ENCODE results near the gene MCU.
"Not testable (repeated sequence)": the region's sequence is repeated elsewhere in the genome, so short reads cannot be mapped to it uniquely, and the experiment has no call there.

The MCU gene

GRCh38 chr10:72673280-72673679 lies 18.7 kb upstream of the MCU start:
- Mint-ChIP-seq H3K4me3 (no peak overlapping the region), H3K4me1 (no peaks in the 10 kb centered on the region), H3K9me3 (no peaks in the 10 kb centered on the region), H3K27me3 (peaks cover 1% of the 10 kb centered on the region), H3K27ac (no peak overlapping the region), H3K36me3 (no peaks in the 10 kb centered on the region)

- not testable (repeated sequence) for H3K27ac Mint-ChIP-seq, H3K4me1 Mint-ChIP-seq, H3K9me3 Mint-ChIP-seq, H3K27me3 Mint-ChIP-seq, H3K4me3 Mint-ChIP-seq, H3K36me3 Mint-ChIP-seq
Measured at GRCh38 chr10:72674174-72674573, 17.8 kb upstream of the MCU start.

GRCh38 chr10:72679838-72680241 lies 12.1 kb upstream of the MCU start:
- Mint-ChIP-seq H3K4me3 (no peak overlapping the region), H3K27me3 (peaks cover 1% of the 10 kb centered on the region), H3K9me3 (no peaks in the 10 kb centered on the region), H3K4me1 (no peaks in the 10 kb centered on the region), H3K27ac (no peak overlapping the region), H3K36me3 (no peaks in the 10 kb centered on the region)

DNA sequence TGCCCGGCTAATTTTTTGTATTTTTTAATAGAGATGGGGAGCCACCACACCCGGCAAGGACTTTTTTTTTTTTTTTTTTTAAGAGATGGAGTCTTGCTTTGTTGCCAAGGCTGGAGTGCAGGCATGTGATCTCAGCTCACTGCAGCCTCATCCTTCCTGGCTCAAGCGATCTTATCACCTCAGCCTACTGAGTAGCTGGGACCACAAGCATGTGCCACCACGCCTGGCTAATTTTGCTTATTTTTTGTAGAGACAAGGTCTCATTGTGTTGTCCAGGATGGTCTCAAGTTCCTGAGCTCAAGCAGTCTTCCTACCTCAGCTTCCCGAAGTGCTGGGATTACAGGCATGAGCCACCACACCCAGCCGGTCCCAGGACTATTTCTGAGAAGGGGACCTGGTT lies 9.3 kb upstream of the MCU start:
- Mint-ChIP-seq H3K27me3 (no peaks in the 10 kb centered on the region), H3K4me3 (no peak overlapping the region), H3K9me3 (no peaks in the 10 kb centered on the region), H3K27ac (no peak overlapping the region), H3K36me3 (no peaks in the 10 kb centered on the region), H3K4me1 (no peaks in the 10 kb centered on the region)

DNA sequence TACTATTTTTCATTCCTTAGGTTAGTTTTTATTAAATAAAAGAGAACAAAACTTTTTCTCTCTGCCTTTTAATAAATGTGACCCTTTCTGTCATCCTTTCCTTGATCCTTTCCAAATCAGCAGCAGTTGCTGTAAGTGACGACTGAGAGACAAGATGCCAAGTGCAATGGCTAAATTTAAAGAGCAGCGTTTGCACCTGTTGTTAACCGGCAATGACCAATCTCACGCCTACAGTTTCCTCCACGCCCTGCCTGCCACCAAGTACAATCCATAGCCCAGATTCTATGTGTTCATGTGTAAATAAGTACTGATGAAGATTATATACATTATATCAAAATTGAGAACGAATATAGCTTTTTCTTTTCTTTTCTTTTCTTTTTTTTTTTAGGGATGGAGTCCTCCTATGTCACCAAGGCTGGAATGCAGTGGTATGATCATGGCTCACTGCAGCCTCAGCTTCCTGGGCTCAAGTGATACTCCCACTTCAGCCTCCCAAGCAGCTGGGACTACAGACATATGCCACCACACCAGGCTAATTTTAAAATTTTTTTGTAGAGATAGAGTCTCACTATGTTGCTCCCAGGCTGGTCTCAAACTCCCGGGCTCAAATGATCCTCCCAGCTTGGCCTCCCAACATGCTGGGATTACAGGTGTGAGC lies 6.5 kb upstream of the MCU start:
- no peaks in the 10 kb centered on the region for H3K36me3 Mint-ChIP-seq

DNA sequence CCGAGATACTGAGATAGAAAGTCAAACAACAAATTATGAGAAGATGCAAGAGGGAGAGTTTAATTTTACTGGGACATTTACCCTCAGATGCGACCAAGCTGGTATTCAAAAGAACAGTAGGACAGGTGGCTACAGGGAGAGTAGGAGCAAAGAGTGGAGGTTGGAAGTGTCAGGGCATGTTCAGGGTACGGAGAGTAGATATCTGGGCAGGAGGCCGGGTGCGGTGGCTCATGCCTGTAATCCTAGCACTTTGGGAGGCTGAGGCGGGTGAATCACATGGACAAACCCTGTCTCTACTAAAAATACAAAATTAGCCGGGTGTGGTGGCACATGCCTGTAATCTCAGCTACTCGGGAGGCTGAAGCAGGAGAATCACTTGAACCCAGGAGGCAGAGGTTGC lies 5.5 kb upstream of the MCU start:
- not testable (repeated sequence) for H3K27ac Mint-ChIP-seq, H3K36me3 Mint-ChIP-seq, H3K4me3 Mint-ChIP-seq, H3K4me1 Mint-ChIP-seq, H3K9me3 Mint-ChIP-seq, H3K27me3 Mint-ChIP-seq

More for the DNA sequence above, 6.5 kb upstream of the MCU start:
- H3K4me3 Mint-ChIP-seq: no peak overlapping the region
- no peak overlapping the region for H3K27ac Mint-ChIP-seq
- H3K9me3 Mint-ChIP-seq: no peaks in the 10 kb centered on the region
- no peaks in the 10 kb centered on the region for H3K27me3 Mint-ChIP-seq
- H3K4me1 Mint-ChIP-seq: no peaks in the 10 kb centered on the region

GRCh38 chr10:72687035-72687434 lies 4.9 kb upstream of the MCU start:
- Mint-ChIP-seq H3K9me3 (no peaks in the 10 kb centered on the region), H3K4me3 (no peak overlapping the region), H3K27ac (no peak overlapping the region), H3K27me3 (no peaks in the 10 kb centered on the region), H3K4me1 (peaks cover 7% of the 10 kb centered on the region), H3K36me3 (no peaks in the 10 kb centered on the region)

DNA sequence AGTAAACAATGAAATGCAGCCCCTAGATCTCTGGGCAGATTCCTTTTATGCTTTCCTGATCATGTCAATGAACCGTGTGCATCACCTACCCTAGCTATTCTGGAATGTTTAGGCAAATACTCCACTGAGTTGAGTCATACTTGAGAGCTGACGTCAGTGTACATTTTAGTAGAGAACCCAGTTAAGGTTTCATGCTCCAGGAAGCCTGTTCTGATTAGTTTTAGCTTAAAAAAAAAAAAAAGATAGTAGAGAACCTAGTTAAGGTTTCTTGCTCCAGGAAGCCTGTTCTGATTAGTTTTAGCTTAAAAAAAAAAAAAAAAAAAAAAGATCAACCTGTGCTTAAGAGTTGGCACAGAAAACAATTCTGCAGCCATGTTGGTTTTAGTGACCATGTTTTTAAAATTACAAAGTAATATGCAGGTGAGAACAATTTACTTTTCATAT lies 3.7 kb upstream of the MCU start:
- Mint-ChIP-seq H3K27ac (no peak overlapping the region), H3K9me3 (no peaks in the 10 kb centered on the region), H3K4me3 (no peak overlapping the region), H3K36me3 (no peaks in the 10 kb centered on the region), H3K4me1 (peaks cover 13% of the 10 kb centered on the region), H3K27me3 (no peaks in the 10 kb centered on the region)

- no peak overlapping the region for H3K27ac Mint-ChIP-seq
- peaks cover 27% of the 10 kb centered on the region for H3K4me1 Mint-ChIP-seq
- no peak overlapping the region for H3K4me3 Mint-ChIP-seq
- H3K27me3 Mint-ChIP-seq: no peaks in the 10 kb centered on the region
- no peaks in the 10 kb centered on the region for H3K36me3 Mint-ChIP-seq
- no peaks in the 10 kb centered on the region for H3K9me3 Mint-ChIP-seq
Measured at GRCh38 chr10:72689660-72690059, 2.3 kb upstream of the MCU start.

DNA sequence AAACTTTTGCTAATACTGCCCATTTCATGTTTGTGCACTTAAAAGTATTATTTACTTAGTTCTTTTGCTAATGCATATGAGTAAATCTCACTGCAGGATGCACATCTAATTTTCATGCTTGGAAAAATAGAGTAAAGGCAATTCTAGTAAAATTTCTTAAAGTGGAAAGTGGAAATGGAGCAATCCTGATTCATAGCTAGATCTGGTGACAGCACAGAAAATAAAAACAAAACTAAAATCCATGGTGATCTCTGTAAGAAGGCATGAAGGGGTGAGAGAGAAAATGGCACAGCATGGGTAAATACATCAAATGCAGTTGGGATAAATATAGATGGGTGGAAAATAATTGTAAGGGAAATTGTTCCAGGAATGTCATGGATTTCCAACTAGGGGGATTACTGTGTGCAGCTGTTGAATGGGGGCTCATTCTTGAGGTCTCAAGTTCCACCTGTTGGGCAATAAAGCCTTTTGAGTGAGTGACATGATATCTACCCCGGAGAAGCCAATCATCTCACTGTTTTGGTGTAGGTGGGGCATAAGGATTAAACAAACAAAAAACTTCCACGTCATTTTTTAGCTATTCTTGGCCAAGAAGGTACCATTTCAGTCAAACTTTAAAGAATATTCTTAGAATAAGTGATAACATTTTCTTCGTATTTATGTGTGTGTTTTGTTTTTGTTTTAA lies 1.7 kb upstream of the MCU start:
- Mint-ChIP-seq H3K9me3 (no peaks in the 10 kb centered on the region), H3K4me1 (peaks cover 32% of the 10 kb centered on the region), H3K27ac (no peak overlapping the region), H3K36me3 (no peaks in the 10 kb centered on the region), H3K27me3 (no peaks in the 10 kb centered on the region), H3K4me3 (no peak overlapping the region)

GRCh38 chr10:72691470-72691862 lies 477 bp upstream of the MCU start:
- no peaks in the 10 kb centered on the region for H3K27me3 Mint-ChIP-seq
- H3K9me3 Mint-ChIP-seq: no peaks in the 10 kb centered on the region
- no peaks in the 10 kb centered on the region for H3K36me3 Mint-ChIP-seq
- H3K27ac Mint-ChIP-seq: peak overlapping the region; percentile 49
- peak overlapping the region; percentile 90 for H3K4me3 Mint-ChIP-seq
- H3K4me1 Mint-ChIP-seq: peaks cover 35% of the 10 kb centered on the region

GRCh38 chr10:72692744-72692993 lies 726 bp downstream of the MCU start:
- Mint-ChIP-seq H3K36me3 (no peaks in the 10 kb centered on the region), H3K9me3 (no peaks in the 10 kb centered on the region), H3K27ac (peak overlapping the region; percentile 71), H3K4me1 (peaks cover 39% of the 10 kb centered on the region), H3K4me3 (peak overlapping the region; percentile 92), H3K27me3 (no peaks in the 10 kb centered on the region)

GRCh38 chr10:72692994-72693781 lies 1.2 kb downstream of the MCU start:
- Mint-ChIP-seq H3K27ac (peak overlapping the region; percentile 71), H3K4me3 (peak overlapping the region; percentile 92), H3K36me3 (no peaks in the 10 kb centered on the region), H3K9me3 (no peaks in the 10 kb centered on the region), H3K4me1 (peaks cover 39% of the 10 kb centered on the region), H3K27me3 (no peaks in the 10 kb centered on the region)

DNA sequence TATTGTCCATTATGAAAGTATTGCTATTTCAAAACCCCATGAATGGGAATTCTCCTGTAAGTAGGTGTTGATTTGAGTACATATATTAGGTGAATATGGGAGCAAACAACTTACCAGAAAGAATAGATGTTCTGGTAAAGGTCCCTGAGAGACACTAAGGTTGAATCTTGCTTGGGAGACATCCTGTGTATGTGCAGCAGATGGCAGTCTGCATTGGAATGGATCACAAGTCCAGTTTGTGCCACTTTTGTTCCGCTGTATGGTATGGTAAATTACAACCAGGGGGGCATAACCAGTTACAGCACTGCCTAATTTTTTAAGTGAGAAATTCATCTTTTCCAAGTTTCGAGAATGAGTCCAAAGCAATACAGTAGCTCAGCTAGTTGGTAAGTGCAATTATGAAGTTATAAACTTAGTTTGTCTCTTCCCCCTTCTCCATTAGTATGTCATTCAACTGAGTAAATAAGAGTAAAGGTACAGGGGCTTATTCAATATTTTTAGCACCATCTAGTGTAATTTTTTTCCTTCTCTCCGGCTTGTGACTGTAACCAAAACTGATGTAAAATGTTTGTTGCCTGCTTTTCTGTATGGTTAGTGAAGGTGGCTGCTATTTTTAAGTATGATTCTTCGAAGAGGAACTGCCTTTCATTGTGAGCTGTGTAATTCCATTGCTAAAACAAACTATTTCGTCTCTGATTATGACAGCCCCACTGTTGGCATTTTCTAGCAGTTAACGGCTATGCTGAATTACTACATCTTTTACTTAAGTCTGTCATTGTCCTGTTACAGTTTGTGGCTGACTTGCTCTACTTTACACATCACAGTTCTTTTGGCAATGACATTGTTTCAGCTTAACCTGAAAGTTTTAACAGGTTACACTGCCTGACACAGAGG lies 2.8 kb downstream of the MCU start:
- no peaks in the 10 kb centered on the region for H3K36me3 Mint-ChIP-seq
- no peaks in the 10 kb centered on the region for H3K27me3 Mint-ChIP-seq
- peak overlapping the region; percentile 8 for H3K27ac Mint-ChIP-seq
- peak overlapping the region; percentile 49 for H3K4me3 Mint-ChIP-seq
- no peaks in the 10 kb centered on the region for H3K9me3 Mint-ChIP-seq
- peaks cover 39% of the 10 kb centered on the region for H3K4me1 Mint-ChIP-seq

GRCh38 chr10:72695496-72695895 lies 3.6 kb downstream of the MCU start:
- Mint-ChIP-seq H3K27me3 (no peaks in the 10 kb centered on the region), H3K9me3 (no peaks in the 10 kb centered on the region), H3K36me3 (no peaks in the 10 kb centered on the region), H3K4me1 (peaks cover 39% of the 10 kb centered on the region), H3K27ac (no peak overlapping the region), H3K4me3 (no peak overlapping the region)
